Fibroblast of lung (primary cell): Measurements from ENCODE around the gene CEP72. TPM values are rescaled to one million over a fixed set of nuclear protein-coding genes. Genes with fewer than 3 reads are reported as not detected.

ENCODE experiments used
- DNase-seq, 2 donors: peaks; one replicate each; pipeline versions ENCODE4 v3.0.0 to v3.0.0-alpha.2; 2010; ENCODE audit warnings: low read depth in 2 of 2
- H2AFZ ChIP-seq: 2 replicates; pipeline ENCODE4 v1.5.1; 2012; ENCODE audit warnings: low read length, control low read depth, inconsistent platforms
- H3K27ac ChIP-seq: 2 replicates; pipeline ENCODE4 v1.5.1; 2011; ENCODE audit warnings: low read length, control low read depth; ENCODE audit not compliant: insufficient read depth
- H3K27me3 ChIP-seq: 2 replicates; pipeline ENCODE4 v1.5.1; 2011; ENCODE audit warnings: mild to moderate bottlenecking, low read length; ENCODE audit not compliant: control insufficient read depth, insufficient read depth
- H3K36me3 ChIP-seq: 2 replicates; pipeline ENCODE4 v1.5.1; 2011; ENCODE audit warnings: low read length; ENCODE audit not compliant: control insufficient read depth, insufficient read depth
- H3K4me1 ChIP-seq: 2 replicates; pipeline ENCODE4 v1.5.1; 2011; ENCODE audit warnings: low read length; ENCODE audit not compliant: control insufficient read depth, insufficient read depth; ENCODE audit errors: extremely low read depth
- H3K4me2 ChIP-seq: 2 replicates; pipeline ENCODE4 v1.5.1; 2011; ENCODE audit warnings: low read length, control low read depth; ENCODE audit not compliant: insufficient read depth; ENCODE audit errors: extremely low read depth
- H3K4me3 ChIP-seq, 4 experiments: fragments of 200-600 bp in 1 of 4; sonication (generic) in 1 of 4; replicated peaks in 1 of 4; 2 replicates each; pipeline ENCODE4 v1.5.1; 2011 to 2016; ENCODE audit warnings: low read length in 4 of 4, low read depth in 3 of 4, mild to moderate bottlenecking in 3 of 4, control low read depth in 2 of 4, inconsistent platforms in 1 of 4, mixed read lengths in 1 of 4; ENCODE audit not compliant: insufficient read depth in 1 of 4; ENCODE audit errors: control extremely low read depth in 1 of 4
- H3K79me2 ChIP-seq: 2 replicates; pipeline ENCODE4 v1.5.1; 2012; ENCODE audit warnings: mild to moderate bottlenecking, low read length, inconsistent platforms; ENCODE audit not compliant: control insufficient read depth, insufficient read depth
- H3K9ac ChIP-seq: 2 replicates; pipeline ENCODE4 v1.5.1; 2011; ENCODE audit warnings: mild to moderate bottlenecking, low read length, control low read depth; ENCODE audit not compliant: insufficient read depth
- H3K9me3 ChIP-seq: 2 replicates; pipeline ENCODE4 v1.5.1; 2012; ENCODE audit warnings: low read depth, low read length; ENCODE audit not compliant: control insufficient read depth, insufficient read depth
- H4K20me1 ChIP-seq: 2 replicates; pipeline ENCODE4 v1.5.1; 2011; ENCODE audit warnings: low read length; ENCODE audit not compliant: control insufficient read depth, insufficient read depth; ENCODE audit errors: extremely low read depth
- CTCF ChIP-seq, 2 donors: IDR thresholded peaks in 1 of 2; conservative IDR thresholded peaks in 1 of 2; 1 replicate in 1 of 2; 2 replicates in 1 of 2; pipeline ENCODE4 v1.5.1; 2011 to 2012; ENCODE audit warnings: low read length in 2 of 2, control low read depth in 1 of 2, inconsistent platforms in 1 of 2, low read depth in 1 of 2, mild to moderate bottlenecking in 1 of 2
- EZH2 ChIP-seq: IDR thresholded peaks from 2 replicates; pipeline ENCODE4 v1.5.1; 2012; ENCODE audit warnings: low read length, control low read depth, mild to moderate bottlenecking; ENCODE audit errors: missing control alignments
- polyA plus RNA-seq, 2 donors: library from polyadenylated mRNA; depleted of rRNA in 1 of 2; stranded (reverse) in 1 of 2; unstranded in 1 of 2; fragments of >200 nt; gene quantifications; 2 replicates each; pipeline ENCODE4 v1.2.1, GENCODE V29; 2011 to 2012; ENCODE audit warnings: missing spikeins in 1 of 2
- total RNA-seq: library from RNA; depleted of rRNA; stranded (reverse); fragments of >200 nt; gene quantifications from 2 replicates; pipeline ENCODE4 v1.2.1, GENCODE V29; 2014

CEP72 gene
- total and polyA plus RNA-seq, 2 donors (not counting 1 experiment from before 2014, with no cell fraction given), result 0.92 to 2.5 TPM

- no peaks in the 10 kb centered on the region for H4K20me1 ChIP-seq
- H3K27ac ChIP-seq, result no peak overlapping the region
- no peak overlapping the region for H3K4me2 ChIP-seq
- no peaks in the 10 kb centered on the region for H3K4me1 ChIP-seq
- H3K9me3 ChIP-seq, result no peaks in the 10 kb centered on the region
- H3K79me2 ChIP-seq, result no peaks in the 10 kb centered on the region
- H3K9ac ChIP-seq, result no peak overlapping the region
- no peak overlapping the region for H2AFZ ChIP-seq
- no peak overlapping the region for H3K4me3 ChIP-seq
- peaks cover 11% of the 10 kb centered on the region for H3K36me3 ChIP-seq
- no peaks in the 10 kb centered on the region for H3K27me3 ChIP-seq
- no peak for DNase-seq
- TF ChIP-seq CTCF (conservative IDR thresholded peaks at IDR 0.05 in 1 of 2, IDR thresholded peaks at IDR 0.05 in 1 of 2; ENCODE audit: low read depth in 1 of 2, low read length in 2 of 2), result no peak
- no peak for TF ChIP-seq EZH2
These were observed 27.1 kb downstream of the CEP72 start for GRCh38 chr5:639253-639530.

GRCh38 chr5:639584-640213 is 27.6 kb downstream of the CEP72 start:
- Histone ChIP-seq H3K79me2 (no peaks in the 10 kb centered on the region), H4K20me1 (no peaks in the 10 kb centered on the region), H3K9ac (no peak overlapping the region), H3K4me1 (no peaks in the 10 kb centered on the region), H3K4me2 (no peak overlapping the region), H3K36me3 (peaks cover 14% of the 10 kb centered on the region), H3K27ac (no peak overlapping the region), H3K9me3 (no peaks in the 10 kb centered on the region), H3K27me3 (no peaks in the 10 kb centered on the region), H3K4me3 (no peak overlapping the region), H2AFZ (no peak overlapping the region)
- no peak for DNase-seq
- TF ChIP-seq EZH2 (no peak), CTCF (conservative IDR thresholded peaks at IDR 0.05 in 1 of 2, IDR thresholded peaks at IDR 0.05 in 1 of 2; ENCODE audit: low read depth in 1 of 2, low read length in 2 of 2) (no peak)

GRCh38 chr5:640461-641330 is 28.6 kb downstream of the CEP72 start:
- no peak overlapping the region for H3K9ac ChIP-seq
- H3K4me3 ChIP-seq, result no peak overlapping the region
- H3K4me2 ChIP-seq, result no peak overlapping the region
- H3K27me3 ChIP-seq, result no peaks in the 10 kb centered on the region
- no peaks in the 10 kb centered on the region for H3K4me1 ChIP-seq
- no peak overlapping the region for H3K27ac ChIP-seq
- H4K20me1 ChIP-seq, result no peaks in the 10 kb centered on the region
- no peak overlapping the region for H2AFZ ChIP-seq
- no peaks in the 10 kb centered on the region for H3K79me2 ChIP-seq
- H3K36me3 ChIP-seq, result peaks cover 12% of the 10 kb centered on the region
- H3K9me3 ChIP-seq, result no peaks in the 10 kb centered on the region
- TF ChIP-seq CTCF (conservative IDR thresholded peaks at IDR 0.05 in 1 of 2, IDR thresholded peaks at IDR 0.05 in 1 of 2; ENCODE audit: low read depth in 1 of 2, low read length in 2 of 2) (no peak), EZH2 (no peak)
- no peak for DNase-seq
